GM23338 (cell line): ENCODE data around the gene FOXO3. TPM values are rescaled to one million over a fixed set of nuclear protein-coding genes. Genes with fewer than 3 reads are reported as not detected.

ENCODE experiments used
- ATAC-seq: fragments of 200-7000 bp; cut with Tn5 transposase; 3 replicates; pipeline ENCODE4 v1.9.1; 2020
- DNase-seq: peaks from one replicate; pipeline ENCODE4 v3.0.0-alpha.2; 2015; ENCODE audit warnings: low spot score
- H2AFZ ChIP-seq: fragments of 200-600 bp; sonication (generic); 2 replicates; pipeline ENCODE4 v1.8.0; 2016; ENCODE audit warnings: antibody characterized with exemption, mild to moderate bottlenecking, moderate library complexity
- H3F3A ChIP-seq: fragments of 200-600 bp; sonication (generic); replicated peaks from 2 replicates; pipeline ENCODE4 v1.8.0; 2017; ENCODE audit warnings: antibody characterized with exemption, mixed run types, low read depth
- H3K27ac ChIP-seq: fragments of 200-600 bp; sonication (generic); 2 replicates; pipeline ENCODE4 v1.6.1; 2016; ENCODE audit warnings: low read depth
- H3K27me3 ChIP-seq: fragments of 200-600 bp; sonication (generic); 2 replicates; pipeline ENCODE4 v1.8.0; 2016; ENCODE audit warnings: mild to moderate bottlenecking, mixed run types, moderate library complexity; ENCODE audit not compliant: insufficient read depth
- H3K36me3 ChIP-seq: fragments of 200-600 bp; sonication (generic); 2 replicates; pipeline ENCODE4 v1.8.0; 2016; ENCODE audit warnings: mild to moderate bottlenecking; ENCODE audit not compliant: insufficient read depth
- H3K4me1 ChIP-seq: fragments of 200-600 bp; sonication (generic); 2 replicates; pipeline ENCODE4 v1.8.0; 2016; ENCODE audit warnings: mild to moderate bottlenecking, moderate library complexity; ENCODE audit not compliant: insufficient read depth
- H3K4me2 ChIP-seq: fragments of 200-600 bp; sonication (generic); 2 replicates; pipeline ENCODE4 v1.7.1; 2017; ENCODE audit warnings: mixed run types
- H3K4me3 ChIP-seq: fragments of 200-600 bp; sonication (generic); 2 replicates; pipeline ENCODE4 v1.6.1; 2016; ENCODE audit warnings: mixed run types
- H3K79me2 ChIP-seq: fragments of 200-600 bp; sonication (generic); replicated peaks from 2 replicates; pipeline ENCODE4 v1.8.0; 2017; ENCODE audit warnings: mild to moderate bottlenecking; ENCODE audit not compliant: insufficient read depth
- H3K9me2 ChIP-seq: fragments of 200-600 bp; sonication (generic); 2 replicates; pipeline ENCODE4 v1.8.0; 2017; ENCODE audit not compliant: insufficient read depth
- H4K20me1 ChIP-seq: fragments of 200-600 bp; sonication (generic); replicated peaks from 2 replicates; pipeline ENCODE4 v1.8.0; 2017; ENCODE audit warnings: mild to moderate bottlenecking; ENCODE audit not compliant: insufficient read depth
- H3K27ac Mint-ChIP-seq: 2 replicates; pipeline ENCODE4 v1.8.0; 2020; ENCODE audit warnings: inconsistent platforms, mild to moderate bottlenecking, moderate library complexity, mixed read lengths
- H3K27me3 Mint-ChIP-seq: 3 replicates; pipeline ENCODE4 v1.8.0; 2022; ENCODE audit warnings: low read depth, mild to moderate bottlenecking, moderate library complexity, mixed read lengths, inconsistent platforms; ENCODE audit not compliant: insufficient read depth, poor library complexity
- H3K36me3 Mint-ChIP-seq: 3 replicates; pipeline ENCODE4 v1.8.0; 2021; ENCODE audit warnings: low read depth, mild to moderate bottlenecking, inconsistent platforms, moderate library complexity, mixed read lengths
- H3K4me1 Mint-ChIP-seq: 3 replicates; pipeline ENCODE4 v1.8.0; 2020; ENCODE audit warnings: mild to moderate bottlenecking, inconsistent platforms, mixed read lengths
- H3K4me3 Mint-ChIP-seq: 3 replicates; pipeline ENCODE4 v1.8.0; 2021; ENCODE audit warnings: moderate library complexity, mild to moderate bottlenecking, inconsistent platforms, mixed read lengths
- H3K9me3 Mint-ChIP-seq: 3 replicates; pipeline ENCODE4 v1.8.0; 2020; ENCODE audit warnings: moderate library complexity, mild to moderate bottlenecking, inconsistent platforms, mixed read lengths
- CREB1 ChIP-seq: fragments of 250-450 bp; sonication (Bioruptor Pico); IDR thresholded peaks from 2 replicates; pipeline ENCODE4 v1.5.0; 2020; ENCODE audit warnings: low read depth, mild to moderate bottlenecking, moderate library complexity
- CTCF ChIP-seq, 2 experiments: fragments of 200-600 bp in 1 of 2; sonication (generic) in 1 of 2; conservative IDR thresholded peaks; 2 replicates each; pipeline versions ENCODE4 v1.5.1 to v1.6.1; 2016 to 2017; ENCODE audit warnings: antibody characterized with exemption in 2 of 2, low read depth in 2 of 2, mild to moderate bottlenecking in 2 of 2, moderate library complexity in 1 of 2
- ETS1 ChIP-seq: IDR thresholded peaks from 2 replicates; pipeline ENCODE4 v1.6.1; 2016; ENCODE audit warnings: antibody characterized with exemption
- EZH2 ChIP-seq: fragments of 200-600 bp; sonication (generic); IDR thresholded peaks from one replicate; pipeline ENCODE4 v1.8.0; 2017; ENCODE audit warnings: antibody characterized with exemption, mild to moderate bottlenecking, low read depth; ENCODE audit not compliant: unreplicated experiment
- EZH2phosphoT487 ChIP-seq: fragments of 200-600 bp; sonication (generic); IDR thresholded peaks from one replicate; pipeline ENCODE4 v1.8.1; 2018; ENCODE audit warnings: antibody characterized with exemption; ENCODE audit not compliant: unreplicated experiment
- JUNB ChIP-seq: IDR thresholded peaks from one replicate; pipeline ENCODE4 v1.6.1; 2016; ENCODE audit warnings: antibody characterized with exemption; ENCODE audit not compliant: unreplicated experiment
- NANOG ChIP-seq: IDR thresholded peaks from 2 replicates; pipeline ENCODE4 v1.6.1; 2016; ENCODE audit warnings: antibody characterized with exemption, borderline replicate concordance
- POLR2AphosphoS5 ChIP-seq: IDR thresholded peaks from 2 replicates; pipeline ENCODE4 v1.6.1; 2016; ENCODE audit warnings: antibody characterized with exemption, low read depth
- STAT1 ChIP-seq: IDR thresholded peaks from one replicate; pipeline ENCODE4 v1.6.1; 2016; ENCODE audit warnings: antibody characterized with exemption; ENCODE audit not compliant: unreplicated experiment
- ZNF114 ChIP-seq: fragments of 250-450 bp; sonication (Bioruptor Pico); IDR thresholded peaks from 2 replicates; pipeline ENCODE4 v1.5.0; 2020; ENCODE audit warnings: mild to moderate bottlenecking, moderate library complexity
- ZNF331 ChIP-seq: fragments of 250-450 bp; sonication (Bioruptor Pico); IDR thresholded peaks from 2 replicates; pipeline ENCODE4 v1.5.0; 2020; ENCODE audit warnings: low read depth, mild to moderate bottlenecking, moderate library complexity
- polyA plus RNA-seq: library from polyadenylated mRNA; unstranded; fragments of >200 nt; fragmentation: Nextera tagmentation; extraction: Ambion mirVana; gene quantifications from 2 replicates; pipeline ENCODE4 v1.2.1, GENCODE V29; 2016
- total RNA-seq: library from RNA; depleted of rRNA; stranded (reverse); fragments of >200 nt; shearing (Covaris generic); gene quantifications from 2 replicates; pipeline ENCODE4 v1.2.3, GENCODE V29; 2014
- TF ChIP-seq, protein P1 (sequence below): IDR thresholded peaks from one replicate; pipeline ENCODE4 v1.6.1; 2018; ENCODE audit warnings: antibody characterized with exemption; ENCODE audit not compliant: unreplicated experiment
- TF ChIP-seq, protein P2 (sequence below): fragments of 250-450 bp; sonication (Bioruptor Pico); IDR thresholded peaks from 2 replicates; pipeline ENCODE4 v1.5.0; 2020; ENCODE audit warnings: mild to moderate bottlenecking, moderate library complexity

Gene FOXO3
- total and polyA plus RNA-seq, 2 experiments from 2014 or later: 9.8 to 20.2 TPM

GRCh38 chr6:108644252-108644651, 83.5 kb downstream of the FOXO3 start:
- Histone ChIP-seq H3K4me2 (no peak overlapping the region), H3K79me2 (peaks cover 50% of the 10 kb centered on the region), H3K27me3 (no peaks in the 10 kb centered on the region), H3K36me3 (no peaks in the 10 kb centered on the region), H2AFZ (no peak overlapping the region), H3K27ac (no peak overlapping the region), H3F3A (no peaks in the 10 kb centered on the region), H3K9me2 (no peaks in the 10 kb centered on the region), H3K4me3 (no peak overlapping the region), H4K20me1 (0 out of 2 replicates have a peak, but pooled peaks cover 4% of the 10 kb centered on the region), H3K4me1 (peaks cover 37% of the 10 kb centered on the region)
- H3K27ac Mint-ChIP-seq: no peak overlapping the region
- H3K4me3 Mint-ChIP-seq: no peak overlapping the region
- ATAC-seq (no peak), DNase-seq (no peak)
- no peaks in the 10 kb centered on the region for H3K36me3 Mint-ChIP-seq
- no peaks in the 10 kb centered on the region for H3K9me3 Mint-ChIP-seq
- H3K27me3 Mint-ChIP-seq: peaks cover 2% of the 10 kb centered on the region
- TF ChIP-seq EZH2 (no peak), ZNF114 (CRISPR knock-in tag) (no peak), CTCF (conservative IDR thresholded peaks at IDR 0.05; ENCODE audit: low read depth in 2 of 2) (no peak), JUNB (no peak), CREB1 (CRISPR knock-in tag) (no peak), POLR2AphosphoS5 (no peak), EZH2phosphoT487 (no peak), ETS1 (no peak), STAT1 (no peak), NANOG (no peak), ZNF331 (no peak)
- TF ChIP-seq, protein P1, sequence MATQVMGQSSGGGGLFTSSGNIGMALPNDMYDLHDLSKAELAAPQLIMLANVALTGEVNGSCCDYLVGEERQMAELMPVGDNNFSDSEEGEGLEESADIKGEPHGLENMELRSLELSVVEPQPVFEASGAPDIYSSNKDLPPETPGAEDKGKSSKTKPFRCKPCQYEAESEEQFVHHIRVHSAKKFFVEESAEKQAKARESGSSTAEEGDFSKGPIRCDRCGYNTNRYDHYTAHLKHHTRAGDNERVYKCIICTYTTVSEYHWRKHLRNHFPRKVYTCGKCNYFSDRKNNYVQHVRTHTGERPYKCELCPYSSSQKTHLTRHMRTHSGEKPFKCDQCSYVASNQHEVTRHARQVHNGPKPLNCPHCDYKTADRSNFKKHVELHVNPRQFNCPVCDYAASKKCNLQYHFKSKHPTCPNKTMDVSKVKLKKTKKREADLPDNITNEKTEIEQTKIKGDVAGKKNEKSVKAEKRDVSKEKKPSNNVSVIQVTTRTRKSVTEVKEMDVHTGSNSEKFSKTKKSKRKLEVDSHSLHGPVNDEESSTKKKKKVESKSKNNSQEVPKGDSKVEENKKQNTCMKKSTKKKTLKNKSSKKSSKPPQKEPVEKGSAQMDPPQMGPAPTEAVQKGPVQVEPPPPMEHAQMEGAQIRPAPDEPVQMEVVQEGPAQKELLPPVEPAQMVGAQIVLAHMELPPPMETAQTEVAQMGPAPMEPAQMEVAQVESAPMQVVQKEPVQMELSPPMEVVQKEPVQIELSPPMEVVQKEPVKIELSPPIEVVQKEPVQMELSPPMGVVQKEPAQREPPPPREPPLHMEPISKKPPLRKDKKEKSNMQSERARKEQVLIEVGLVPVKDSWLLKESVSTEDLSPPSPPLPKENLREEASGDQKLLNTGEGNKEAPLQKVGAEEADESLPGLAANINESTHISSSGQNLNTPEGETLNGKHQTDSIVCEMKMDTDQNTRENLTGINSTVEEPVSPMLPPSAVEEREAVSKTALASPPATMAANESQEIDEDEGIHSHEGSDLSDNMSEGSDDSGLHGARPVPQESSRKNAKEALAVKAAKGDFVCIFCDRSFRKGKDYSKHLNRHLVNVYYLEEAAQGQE: no peak
- TF ChIP-seq, protein P2, sequence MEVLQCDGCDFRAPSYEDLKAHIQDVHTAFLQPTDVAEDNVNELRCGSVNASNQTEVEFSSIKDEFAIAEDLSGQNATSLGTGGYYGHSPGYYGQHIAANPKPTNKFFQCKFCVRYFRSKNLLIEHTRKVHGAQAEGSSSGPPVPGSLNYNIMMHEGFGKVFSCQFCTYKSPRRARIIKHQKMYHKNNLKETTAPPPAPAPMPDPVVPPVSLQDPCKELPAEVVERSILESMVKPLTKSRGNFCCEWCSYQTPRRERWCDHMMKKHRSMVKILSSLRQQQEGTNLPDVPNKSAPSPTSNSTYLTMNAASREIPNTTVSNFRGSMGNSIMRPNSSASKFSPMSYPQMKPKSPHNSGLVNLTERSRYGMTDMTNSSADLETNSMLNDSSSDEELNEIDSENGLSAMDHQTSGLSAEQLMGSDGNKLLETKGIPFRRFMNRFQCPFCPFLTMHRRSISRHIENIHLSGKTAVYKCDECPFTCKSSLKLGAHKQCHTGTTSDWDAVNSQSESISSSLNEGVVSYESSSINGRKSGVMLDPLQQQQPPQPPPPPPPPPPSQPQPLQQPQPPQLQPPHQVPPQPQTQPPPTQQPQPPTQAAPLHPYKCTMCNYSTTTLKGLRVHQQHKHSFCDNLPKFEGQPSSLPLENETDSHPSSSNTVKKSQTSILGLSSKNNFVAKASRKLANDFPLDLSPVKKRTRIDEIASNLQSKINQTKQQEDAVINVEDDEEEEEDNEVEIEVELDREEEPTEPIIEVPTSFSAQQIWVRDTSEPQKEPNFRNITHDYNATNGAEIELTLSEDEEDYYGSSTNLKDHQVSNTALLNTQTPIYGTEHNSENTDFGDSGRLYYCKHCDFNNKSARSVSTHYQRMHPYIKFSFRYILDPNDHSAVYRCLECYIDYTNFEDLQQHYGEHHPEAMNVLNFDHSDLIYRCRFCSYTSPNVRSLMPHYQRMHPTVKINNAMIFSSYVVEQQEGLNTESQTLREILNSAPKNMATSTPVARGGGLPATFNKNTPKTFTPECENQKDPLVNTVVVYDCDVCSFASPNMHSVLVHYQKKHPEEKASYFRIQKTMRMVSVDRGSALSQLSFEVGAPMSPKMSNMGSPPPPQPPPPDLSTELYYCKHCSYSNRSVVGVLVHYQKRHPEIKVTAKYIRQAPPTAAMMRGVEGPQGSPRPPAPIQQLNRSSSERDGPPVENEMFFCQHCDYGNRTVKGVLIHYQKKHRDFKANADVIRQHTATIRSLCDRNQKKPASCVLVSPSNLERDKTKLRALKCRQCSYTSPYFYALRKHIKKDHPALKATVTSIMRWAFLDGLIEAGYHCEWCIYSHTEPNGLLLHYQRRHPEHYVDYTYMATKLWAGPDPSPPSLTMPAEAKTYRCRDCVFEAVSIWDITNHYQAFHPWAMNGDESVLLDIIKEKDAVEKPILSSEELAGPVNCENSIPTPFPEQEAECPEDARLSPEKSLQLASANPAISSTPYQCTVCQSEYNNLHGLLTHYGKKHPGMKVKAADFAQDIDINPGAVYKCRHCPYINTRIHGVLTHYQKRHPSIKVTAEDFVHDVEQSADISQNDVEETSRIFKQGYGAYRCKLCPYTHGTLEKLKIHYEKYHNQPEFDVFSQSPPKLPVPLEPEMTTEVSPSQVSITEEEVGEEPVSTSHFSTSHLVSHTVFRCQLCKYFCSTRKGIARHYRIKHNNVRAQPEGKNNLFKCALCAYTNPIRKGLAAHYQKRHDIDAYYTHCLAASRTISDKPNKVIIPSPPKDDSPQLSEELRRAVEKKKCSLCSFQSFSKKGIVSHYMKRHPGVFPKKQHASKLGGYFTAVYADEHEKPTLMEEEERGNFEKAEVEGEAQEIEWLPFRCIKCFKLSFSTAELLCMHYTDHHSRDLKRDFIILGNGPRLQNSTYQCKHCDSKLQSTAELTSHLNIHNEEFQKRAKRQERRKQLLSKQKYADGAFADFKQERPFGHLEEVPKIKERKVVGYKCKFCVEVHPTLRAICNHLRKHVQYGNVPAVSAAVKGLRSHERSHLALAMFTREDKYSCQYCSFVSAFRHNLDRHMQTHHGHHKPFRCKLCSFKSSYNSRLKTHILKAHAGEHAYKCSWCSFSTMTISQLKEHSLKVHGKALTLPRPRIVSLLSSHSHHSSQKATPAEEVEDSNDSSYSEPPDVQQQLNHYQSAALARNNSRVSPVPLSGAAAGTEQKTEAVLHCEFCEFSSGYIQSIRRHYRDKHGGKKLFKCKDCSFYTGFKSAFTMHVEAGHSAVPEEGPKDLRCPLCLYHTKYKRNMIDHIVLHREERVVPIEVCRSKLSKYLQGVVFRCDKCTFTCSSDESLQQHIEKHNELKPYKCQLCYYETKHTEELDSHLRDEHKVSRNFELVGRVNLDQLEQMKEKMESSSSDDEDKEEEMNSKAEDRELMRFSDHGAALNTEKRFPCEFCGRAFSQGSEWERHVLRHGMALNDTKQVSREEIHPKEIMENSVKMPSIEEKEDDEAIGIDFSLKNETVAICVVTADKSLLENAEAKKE (CRISPR knock-in tag): no peak
- H3K4me1 Mint-ChIP-seq: peaks cover 48% of the 10 kb centered on the region
